Measurements from ENCODE around the gene NT5C2.

Gene NT5C2

GRCh38 chr10:103106539-103106938, 86.5 kb downstream of the NT5C2 start:
- no peak for ATAC-seq
- no peak for TF ChIP-seq CREB5 (CRISPR knock-in tag; IDR thresholded peaks at IDR 0.05; ENCODE audit: low read depth)
- no peak for TF ChIP-seq POU6F1 (CRISPR knock-in tag; IDR thresholded peaks at IDR 0.05; ENCODE audit: borderline replicate concordance, low read depth)
- TF ChIP-seq ZC3H10 (CRISPR knock-in tag; IDR thresholded peaks at IDR 0.05): no peak
- no peak for TF ChIP-seq ZNF8 (CRISPR knock-in tag; IDR thresholded peaks at IDR 0.05)
- TF ChIP-seq RARB (CRISPR knock-in tag; IDR thresholded peaks at IDR 0.05): no peak
- no peak for TF ChIP-seq ZFP30 (CRISPR knock-in tag; IDR thresholded peaks at IDR 0.05)
- TF ChIP-seq PATZ1 (CRISPR knock-in tag; IDR thresholded peaks at IDR 0.05; ENCODE audit: borderline replicate concordance): no peak
- no peak for TF ChIP-seq CSDC2 (CRISPR knock-in tag; IDR thresholded peaks at IDR 0.05)
- TF ChIP-seq BACH2 (CRISPR knock-in tag; IDR thresholded peaks at IDR 0.05; ENCODE audit: borderline replicate concordance): no peak
- TF ChIP-seq ZNF70 (CRISPR knock-in tag; IDR thresholded peaks at IDR 0.05): no peak
- TF ChIP-seq ESRRG (CRISPR knock-in tag; IDR thresholded peaks at IDR 0.05): no peak
- no peak for TF ChIP-seq TOX (CRISPR knock-in tag; IDR thresholded peaks at IDR 0.05; ENCODE audit: borderline replicate concordance)
- no peak for TF ChIP-seq ISL1 (CRISPR knock-in tag; IDR thresholded peaks at IDR 0.05)

GRCh38 chr10:103105462-103105861, 87.6 kb downstream of the NT5C2 start:
- TF ChIP-seq TOX (CRISPR knock-in tag; IDR thresholded peaks at IDR 0.05; ENCODE audit: borderline replicate concordance) (no peak), ZC3H10 (CRISPR knock-in tag; IDR thresholded peaks at IDR 0.05) (no peak), OSR1 (CRISPR knock-in tag; IDR thresholded peaks at IDR 0.05) (no peak), ESRRG (CRISPR knock-in tag; IDR thresholded peaks at IDR 0.05) (no peak), CREB5 (CRISPR knock-in tag; IDR thresholded peaks at IDR 0.05; ENCODE audit: low read depth) (no peak), ZNF8 (CRISPR knock-in tag; IDR thresholded peaks at IDR 0.05) (no peak), ISL1 (CRISPR knock-in tag; IDR thresholded peaks at IDR 0.05) (no peak), ZFP3 (CRISPR knock-in tag; IDR thresholded peaks at IDR 0.05) (no peak)
- ATAC-seq: no peak

GRCh38 chr10:103104721-103105120, 88.4 kb downstream of the NT5C2 start:
- TF ChIP-seq ZFP3 (CRISPR knock-in tag; IDR thresholded peaks at IDR 0.05) (no peak), BACH2 (CRISPR knock-in tag; IDR thresholded peaks at IDR 0.05; ENCODE audit: borderline replicate concordance) (no peak), TSHZ2 (CRISPR knock-in tag; IDR thresholded peaks at IDR 0.05) (no peak), SNAI2 (CRISPR knock-in tag; IDR thresholded peaks at IDR 0.05) (no peak), CREB5 (CRISPR knock-in tag; IDR thresholded peaks at IDR 0.05; ENCODE audit: low read depth) (no peak), OSR1 (CRISPR knock-in tag; IDR thresholded peaks at IDR 0.05) (no peak), ZNF565 (CRISPR knock-in tag; conservative IDR thresholded peaks at IDR 0.05; ENCODE audit: low read depth) (no peak), PATZ1 (CRISPR knock-in tag; IDR thresholded peaks at IDR 0.05; ENCODE audit: borderline replicate concordance) (no peak), CSDC2 (CRISPR knock-in tag; IDR thresholded peaks at IDR 0.05) (no peak), PPARA (CRISPR knock-in tag; IDR thresholded peaks at IDR 0.05; ENCODE audit: borderline replicate concordance) (no peak), POU6F1 (CRISPR knock-in tag; IDR thresholded peaks at IDR 0.05; ENCODE audit: borderline replicate concordance, low read depth) (no peak), ZFP30 (CRISPR knock-in tag; IDR thresholded peaks at IDR 0.05) (no peak), TCF4 (CRISPR knock-in tag; IDR thresholded peaks at IDR 0.05; ENCODE audit: borderline replicate concordance) (no peak), ZNF8 (CRISPR knock-in tag; IDR thresholded peaks at IDR 0.05) (no peak), CSRNP3 (CRISPR knock-in tag; IDR thresholded peaks at IDR 0.05) (no peak), RARB (CRISPR knock-in tag; IDR thresholded peaks at IDR 0.05) (no peak), ZNF70 (CRISPR knock-in tag; IDR thresholded peaks at IDR 0.05) (no peak)
- ATAC-seq: no peak
